ENCODE measurements around the gene SF3B2. TPM values are rescaled to one million over a fixed set of nuclear protein-coding genes. Genes with fewer than 3 reads are reported as not detected.

Gene SF3B2
- total RNA-seq, 1 experiment from 2014 or later: 300 TPM

DNA sequence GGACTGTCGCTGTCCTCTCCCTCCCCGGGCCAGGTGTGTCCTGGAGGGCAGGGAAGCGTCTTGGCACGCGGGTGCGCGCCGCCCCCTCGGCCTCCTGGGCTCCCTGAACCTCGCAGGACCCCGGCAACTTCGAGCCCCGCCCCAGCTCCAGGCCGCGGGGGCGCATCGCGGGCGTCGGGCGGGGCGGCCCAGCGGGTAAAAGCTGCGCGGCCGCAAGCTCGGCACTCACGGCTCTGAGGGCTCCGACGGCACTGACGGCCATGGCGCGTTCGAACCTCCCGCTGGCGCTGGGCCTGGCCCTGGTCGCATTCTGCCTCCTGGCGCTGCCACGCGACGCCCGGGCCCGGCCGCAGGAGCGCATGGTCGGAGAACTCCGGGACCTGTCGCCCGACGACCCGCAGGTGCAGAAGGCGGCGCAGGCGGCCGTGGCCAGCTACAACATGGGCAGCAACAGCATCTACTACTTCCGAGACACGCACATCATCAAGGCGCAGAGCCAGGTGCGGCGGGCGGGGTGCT is 40.3 kb upstream of the SF3B2 start, which contains the start of gene CST6:
CST6 (plus strand) TSS at position 224 of the 519 bp plus-strand sequence; CDS start at position 261, 37 bp downstream.
- no peaks in the 10 kb centered on the region for H4K20me1 ChIP-seq (ENCODE audit: insufficient read depth)
- H3K9me3 ChIP-seq (ENCODE audit: control insufficient read depth in 1 of 2, insufficient read depth in 1 of 2, low read depth in 1 of 2, low read length in 2 of 2): no peaks in the 10 kb centered on the region
- no peak for TF ChIP-seq CEBPB (IDR thresholded peaks at IDR 0.05; ENCODE audit: low read depth)
- no peak for TF ChIP-seq ZNF274 (IDR thresholded peaks at IDR 0.05; ENCODE audit: low read depth, low read length)
- no peak for TF ChIP-seq SIN3A (IDR thresholded peaks at IDR 0.05; ENCODE audit: low read depth)
- no peak for TF ChIP-seq FOSL1 (IDR thresholded peaks at IDR 0.05; ENCODE audit: low read depth)
- TF ChIP-seq, protein P1, sequence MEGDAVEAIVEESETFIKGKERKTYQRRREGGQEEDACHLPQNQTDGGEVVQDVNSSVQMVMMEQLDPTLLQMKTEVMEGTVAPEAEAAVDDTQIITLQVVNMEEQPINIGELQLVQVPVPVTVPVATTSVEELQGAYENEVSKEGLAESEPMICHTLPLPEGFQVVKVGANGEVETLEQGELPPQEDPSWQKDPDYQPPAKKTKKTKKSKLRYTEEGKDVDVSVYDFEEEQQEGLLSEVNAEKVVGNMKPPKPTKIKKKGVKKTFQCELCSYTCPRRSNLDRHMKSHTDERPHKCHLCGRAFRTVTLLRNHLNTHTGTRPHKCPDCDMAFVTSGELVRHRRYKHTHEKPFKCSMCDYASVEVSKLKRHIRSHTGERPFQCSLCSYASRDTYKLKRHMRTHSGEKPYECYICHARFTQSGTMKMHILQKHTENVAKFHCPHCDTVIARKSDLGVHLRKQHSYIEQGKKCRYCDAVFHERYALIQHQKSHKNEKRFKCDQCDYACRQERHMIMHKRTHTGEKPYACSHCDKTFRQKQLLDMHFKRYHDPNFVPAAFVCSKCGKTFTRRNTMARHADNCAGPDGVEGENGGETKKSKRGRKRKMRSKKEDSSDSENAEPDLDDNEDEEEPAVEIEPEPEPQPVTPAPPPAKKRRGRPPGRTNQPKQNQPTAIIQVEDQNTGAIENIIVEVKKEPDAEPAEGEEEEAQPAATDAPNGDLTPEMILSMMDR (IDR thresholded peaks at IDR 0.05 in 2 of 3, conservative IDR thresholded peaks at IDR 0.05 in 1 of 3; ENCODE audit: borderline replicate concordance in 1 of 3, insufficient read depth in 1 of 3, low read depth in 2 of 3, low read length in 2 of 3): no peak
- TF ChIP-seq, protein P2, sequence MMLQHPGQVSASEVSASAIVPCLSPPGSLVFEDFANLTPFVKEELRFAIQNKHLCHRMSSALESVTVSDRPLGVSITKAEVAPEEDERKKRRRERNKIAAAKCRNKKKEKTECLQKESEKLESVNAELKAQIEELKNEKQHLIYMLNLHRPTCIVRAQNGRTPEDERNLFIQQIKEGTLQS (IDR thresholded peaks at IDR 0.05): no peak
- TF ChIP-seq POLR2AphosphoS5 (IDR thresholded peaks at IDR 0.05; ENCODE audit: low read depth, low read length): 0 out of 2 replicates have a peak, but pooled peaks have one; percentile 42
- TF ChIP-seq CBX3 (IDR thresholded peaks at IDR 0.05; ENCODE audit: low read depth): no peak
- peak; percentile 55 for TF ChIP-seq ZFX (IDR thresholded peaks at IDR 0.05)
- TF ChIP-seq JUND (IDR thresholded peaks at IDR 0.05): no peak
- no peak for TF ChIP-seq RAD21 (IDR thresholded peaks at IDR 0.05; ENCODE audit: low read depth)
- TF ChIP-seq, protein P3, sequence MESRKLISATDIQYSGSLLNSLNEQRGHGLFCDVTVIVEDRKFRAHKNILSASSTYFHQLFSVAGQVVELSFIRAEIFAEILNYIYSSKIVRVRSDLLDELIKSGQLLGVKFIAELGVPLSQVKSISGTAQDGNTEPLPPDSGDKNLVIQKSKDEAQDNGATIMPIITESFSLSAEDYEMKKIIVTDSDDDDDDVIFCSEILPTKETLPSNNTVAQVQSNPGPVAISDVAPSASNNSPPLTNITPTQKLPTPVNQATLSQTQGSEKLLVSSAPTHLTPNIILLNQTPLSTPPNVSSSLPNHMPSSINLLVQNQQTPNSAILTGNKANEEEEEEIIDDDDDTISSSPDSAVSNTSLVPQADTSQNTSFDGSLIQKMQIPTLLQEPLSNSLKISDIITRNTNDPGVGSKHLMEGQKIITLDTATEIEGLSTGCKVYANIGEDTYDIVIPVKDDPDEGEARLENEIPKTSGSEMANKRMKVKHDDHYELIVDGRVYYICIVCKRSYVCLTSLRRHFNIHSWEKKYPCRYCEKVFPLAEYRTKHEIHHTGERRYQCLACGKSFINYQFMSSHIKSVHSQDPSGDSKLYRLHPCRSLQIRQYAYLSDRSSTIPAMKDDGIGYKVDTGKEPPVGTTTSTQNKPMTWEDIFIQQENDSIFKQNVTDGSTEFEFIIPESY (IDR thresholded peaks at IDR 0.05; ENCODE audit: extremely low read depth, insufficient replicate concordance, low read length): no peak
- no peak for TF ChIP-seq EZH2phosphoT487 (IDR thresholded peaks at IDR 0.05; ENCODE audit: borderline replicate concordance)
- TF ChIP-seq TCF7L2 (IDR thresholded peaks at IDR 0.05; ENCODE audit: borderline replicate concordance, extremely low read depth, insufficient read depth, insufficient read length): no peak
- no peak for TF ChIP-seq POLR2A (IDR thresholded peaks at IDR 0.05; ENCODE audit: borderline replicate concordance, extremely low read depth, insufficient read depth, insufficient read length)
- H3K27me3 ChIP-seq (ENCODE audit: insufficient read depth, low read length): no peaks in the 10 kb centered on the region
- peaks cover 11% of the 10 kb centered on the region; the same call in 1 of the 2 replicates for H3K79me2 ChIP-seq (ENCODE audit: insufficient read depth, low read length)
- ChIA-PET RAD21 (ENCODE audit: low non-redundant PET in 1 of 2, low total read pairs in 2 of 2, uncharacterized antibody in 2 of 2, unreplicated experiment in 2 of 2) (no interaction called here), CTCF (interaction anchor here (0.7 to 3.2 kb wide), 4 partner anchors 10 to 232 kb away, joined by 5 to 22 read pairs (median 8); partner anchors contain the start of gene FIBP), POLR2A (interaction anchor here (0.6 to 2.6 kb wide), 5 partner anchors 9 to 291 kb away, joined by 3 to 17 read pairs (median 4); partner anchors contain the start of genes BANF1, EIF1AD, RNASEH2C and SF3B2)
- no TSS peak for BruUV-seq (replicated peaks)
- H3K9ac ChIP-seq (ENCODE audit: low read length): peak within 1 kb of the TSS; percentile 74
- no peaks in the 10 kb centered on the region for H3K9me2 ChIP-seq (ENCODE audit: insufficient read depth)
- no peaks in the 10 kb centered on the region for H3K36me3 ChIP-seq (ENCODE audit: control insufficient read depth in 1 of 2, insufficient read depth in 2 of 2, low read length in 2 of 2)
- H3K4me3 ChIP-seq (replicated peaks in 1 of 2; ENCODE audit: low read depth in 1 of 2, low read length in 2 of 2): peak within 1 kb of the TSS; percentile 44 to 59
- H2AFZ ChIP-seq (ENCODE audit: low read depth, low read length, poor library complexity, severe bottlenecking): no peak within 1 kb of the TSS
- peak within 1 kb of the TSS; percentile 72 for H3K4me2 ChIP-seq (ENCODE audit: low read length)
- H3K27ac ChIP-seq (ENCODE audit: low read depth, low read length): peak within 1 kb of the TSS; percentile 89
- intact Hi-C loops (cut with micrococcal nuclease): loop anchor here (1.0 kb wide), 1 partner anchor 10 kb away; the partner anchor contains the start of genes BANF1 and EIF1AD
- peaks cover 79 to 100% of the 10 kb centered on the region in 2 experiments for H3K4me1 ChIP-seq (ENCODE audit: control insufficient read depth in 1 of 2, insufficient read depth in 2 of 2, low read length in 2 of 2)
- peak; percentile 16 for ATAC-seq
- DNase-seq (ENCODE audit: low read depth, low spot score): no peak
